ENCODE measurements around the gene RAI14.
A peak's percentile ranks its signal among the peaks of the same experiment; 100 is the strongest.

Gene RAI14

DNA sequence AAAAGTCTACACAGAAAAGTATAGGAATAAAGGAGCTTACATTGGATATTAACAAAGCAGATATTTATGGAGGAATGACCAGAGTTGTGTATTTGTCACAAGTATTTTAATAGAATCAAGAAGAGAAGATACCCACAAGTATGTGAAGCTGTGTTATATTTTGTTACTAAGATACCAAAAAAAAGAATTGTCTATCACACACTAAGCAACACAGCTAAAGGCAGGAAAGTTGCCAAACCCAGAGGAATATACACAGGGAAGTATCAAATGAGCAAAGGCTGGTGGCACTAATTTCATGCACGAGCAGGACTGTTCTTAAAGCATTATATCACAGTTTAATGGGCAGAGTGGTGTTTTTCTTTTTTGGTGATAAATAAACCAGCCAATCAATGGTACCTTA lies 30.9 kb upstream of the RAI14 start:
- Histone ChIP-seq H3K4me1 (ENCODE audit: control insufficient read depth in 1 of 2, insufficient read depth in 2 of 2, low read length in 2 of 2) (peaks cover 0 to 4% of the 10 kb centered on the region in 2 experiments), H3K18ac (ENCODE audit: low read length) (no peak overlapping the region)

GRCh38 chr5:34626036-34626435 lies 30.1 kb upstream of the RAI14 start:
- Histone ChIP-seq H3K79me1 (ENCODE audit: low read length) (peaks cover 5% of the 10 kb centered on the region), H3K4me2 (ENCODE audit: low read length) (no peak overlapping the region), H3K14ac (ENCODE audit: low read length) (no peak overlapping the region), H4K91ac (ENCODE audit: low read depth, low read length) (no peak overlapping the region), H3K4ac (ENCODE audit: low read depth, low read length) (no peak overlapping the region), H2BK12ac (ENCODE audit: low read length) (no peak overlapping the region), H3K27me3 (ENCODE audit: insufficient read depth, low read length) (no peaks in the 10 kb centered on the region), H4K8ac (ENCODE audit: low read depth, low read length) (no peak overlapping the region), H3K36me3 (ENCODE audit: control insufficient read depth in 1 of 2, insufficient read depth in 2 of 2, low read length in 2 of 2) (no peaks in the 10 kb centered on the region), H3K27ac (ENCODE audit: low read depth, low read length) (no peak overlapping the region), H4K12ac (ENCODE audit: low read depth, low read length) (no peak overlapping the region), H3K23ac (ENCODE audit: low read length) (no peak overlapping the region), H2AFZ (ENCODE audit: insufficient read depth, low read length, poor library complexity) (no peak overlapping the region), H3K9ac (ENCODE audit: low read length) (no peak overlapping the region), H2BK5ac (ENCODE audit: low read depth, low read length, poor library complexity) (no peak overlapping the region), H3K18ac (ENCODE audit: low read length) (no peak overlapping the region), H3K9me3 (ENCODE audit: insufficient read depth, low read depth, low read length) (no peaks in the 10 kb centered on the region), H3K4me1 (ENCODE audit: control insufficient read depth in 1 of 2, insufficient read depth in 2 of 2, low read length in 2 of 2) (peaks cover 0 to 4% of the 10 kb centered on the region in 2 experiments), H3K79me2 (ENCODE audit: control insufficient read depth, insufficient read depth, low read length, poor library complexity) (no peaks in the 10 kb centered on the region), H3K4me3 (ENCODE audit: low read depth, low read length) (no peak overlapping the region), H2AK5ac (ENCODE audit: low read length) (no peak overlapping the region), H2BK120ac (ENCODE audit: insufficient read depth, low read length, poor library complexity) (no peak overlapping the region)
- DNase-seq = peak; percentile 86 to 95
- WGBS (ENCODE audit: extremely low coverage, insufficient coverage, insufficient read length) = no CpG with 5 or more reads among the region's 6 CpGs

More for the DNA sequence above, 30.9 kb upstream of the RAI14 start:
- no peak for DNase-seq
- no CpG with 5 or more reads among the region's 1 CpG for WGBS (ENCODE audit: extremely low coverage, insufficient coverage, insufficient read length)
- no peak overlapping the region for H2AK5ac ChIP-seq (ENCODE audit: low read length)
- H4K91ac ChIP-seq (ENCODE audit: low read depth, low read length) = no peak overlapping the region
- H2AFZ ChIP-seq (ENCODE audit: insufficient read depth, low read length, poor library complexity) = no peak overlapping the region
- H3K27ac ChIP-seq (ENCODE audit: low read depth, low read length) = no peak overlapping the region
- H3K9ac ChIP-seq (ENCODE audit: low read length) = no peak overlapping the region
- H3K79me1 ChIP-seq (ENCODE audit: low read length) = peaks cover 5% of the 10 kb centered on the region
- no peak overlapping the region for H2BK120ac ChIP-seq (ENCODE audit: insufficient read depth, low read length, poor library complexity)
- no peak overlapping the region for H4K12ac ChIP-seq (ENCODE audit: low read depth, low read length)
- no peak overlapping the region for H4K8ac ChIP-seq (ENCODE audit: low read depth, low read length)
- H3K4me2 ChIP-seq (ENCODE audit: low read length) = no peak overlapping the region
- H3K9me3 ChIP-seq (ENCODE audit: insufficient read depth, low read depth, low read length) = no peaks in the 10 kb centered on the region
- H3K23ac ChIP-seq (ENCODE audit: low read length) = no peak overlapping the region
- H2BK12ac ChIP-seq (ENCODE audit: low read length) = no peak overlapping the region
- H2BK5ac ChIP-seq (ENCODE audit: low read depth, low read length, poor library complexity) = no peak overlapping the region
- H3K4me3 ChIP-seq (ENCODE audit: low read depth, low read length) = no peak overlapping the region
- H3K79me2 ChIP-seq (ENCODE audit: control insufficient read depth, insufficient read depth, low read length, poor library complexity) = no peaks in the 10 kb centered on the region
- H3K27me3 ChIP-seq (ENCODE audit: insufficient read depth, low read length) = no peaks in the 10 kb centered on the region
- H3K4ac ChIP-seq (ENCODE audit: low read depth, low read length) = no peak overlapping the region
- no peaks in the 10 kb centered on the region for H3K36me3 ChIP-seq (ENCODE audit: control insufficient read depth in 1 of 2, insufficient read depth in 2 of 2, low read length in 2 of 2)
- no peak overlapping the region for H3K14ac ChIP-seq (ENCODE audit: low read length)

DNA sequence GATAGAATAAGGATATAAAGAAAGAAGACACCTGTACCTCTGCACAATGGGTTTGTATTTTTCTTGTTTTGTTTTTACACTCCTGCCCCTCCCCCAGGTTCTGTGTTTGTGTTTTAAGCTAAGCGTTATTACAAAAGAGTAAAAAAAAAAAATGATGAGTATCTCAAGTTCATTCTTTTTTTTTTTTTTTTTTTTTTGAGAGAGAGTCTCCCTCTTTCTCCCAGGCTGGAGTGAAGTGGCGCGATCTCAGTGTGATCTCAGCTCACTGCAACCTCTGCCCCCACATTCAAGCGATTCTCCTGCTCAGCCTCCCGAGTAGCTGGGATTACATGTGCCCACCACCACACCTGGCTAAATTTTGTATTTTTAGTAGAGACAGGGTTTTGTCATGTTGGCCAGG lies 29.4 kb upstream of the RAI14 start:
- Histone ChIP-seq H4K12ac (ENCODE audit: low read depth, low read length) (no peak overlapping the region), H3K4me3 (ENCODE audit: low read depth, low read length) (no peak overlapping the region), H3K4me2 (ENCODE audit: low read length) (no peak overlapping the region), H3K18ac (ENCODE audit: low read length) (no peak overlapping the region), H3K9me3 (ENCODE audit: insufficient read depth, low read depth, low read length) (no peaks in the 10 kb centered on the region), H2BK120ac (ENCODE audit: insufficient read depth, low read length, poor library complexity) (no peak overlapping the region), H3K4me1 (ENCODE audit: control insufficient read depth in 1 of 2, insufficient read depth in 2 of 2, low read length in 2 of 2) (peaks cover 0 to 4% of the 10 kb centered on the region in 2 experiments), H2AFZ (ENCODE audit: insufficient read depth, low read length, poor library complexity) (no peak overlapping the region), H3K23ac (ENCODE audit: low read length) (no peak overlapping the region), H3K27ac (ENCODE audit: low read depth, low read length) (no peak overlapping the region), H3K4ac (ENCODE audit: low read depth, low read length) (no peak overlapping the region), H4K8ac (ENCODE audit: low read depth, low read length) (no peak overlapping the region), H2BK12ac (ENCODE audit: low read length) (no peak overlapping the region), H2BK5ac (ENCODE audit: low read depth, low read length, poor library complexity) (no peak overlapping the region), H4K91ac (ENCODE audit: low read depth, low read length) (no peak overlapping the region), H3K79me1 (ENCODE audit: low read length) (peaks cover 5% of the 10 kb centered on the region), H2AK5ac (ENCODE audit: low read length) (no peak overlapping the region), H3K79me2 (ENCODE audit: control insufficient read depth, insufficient read depth, low read length, poor library complexity) (no peaks in the 10 kb centered on the region), H3K27me3 (ENCODE audit: insufficient read depth, low read length) (no peaks in the 10 kb centered on the region), H3K36me3 (ENCODE audit: control insufficient read depth in 1 of 2, insufficient read depth in 2 of 2, low read length in 2 of 2) (no peaks in the 10 kb centered on the region), H3K9ac (ENCODE audit: low read length) (no peak overlapping the region), H3K14ac (ENCODE audit: low read length) (no peak overlapping the region)
- no CpG with 5 or more reads among the region's 5 CpGs for WGBS (ENCODE audit: extremely low coverage, insufficient coverage, insufficient read length)
- DNase-seq = no peak

- no peaks in the 10 kb centered on the region for H3K9me3 ChIP-seq (ENCODE audit: insufficient read depth, low read depth, low read length)
- H4K12ac ChIP-seq (ENCODE audit: low read depth, low read length) = no peak overlapping the region
- no peak overlapping the region for H3K27ac ChIP-seq (ENCODE audit: low read depth, low read length)
- no peak overlapping the region for H3K4ac ChIP-seq (ENCODE audit: low read depth, low read length)
- H3K79me1 ChIP-seq (ENCODE audit: low read length) = peaks cover 5% of the 10 kb centered on the region
- H2AK5ac ChIP-seq (ENCODE audit: low read length) = no peak overlapping the region
- no peak overlapping the region for H3K4me3 ChIP-seq (ENCODE audit: low read depth, low read length)
- no peak overlapping the region for H2BK5ac ChIP-seq (ENCODE audit: low read depth, low read length, poor library complexity)
- H3K14ac ChIP-seq (ENCODE audit: low read length) = no peak overlapping the region
- H3K27me3 ChIP-seq (ENCODE audit: insufficient read depth, low read length) = no peaks in the 10 kb centered on the region
- H2BK12ac ChIP-seq (ENCODE audit: low read length) = no peak overlapping the region
- peak in 1 of 2 donors; percentile 27 for DNase-seq
- no peak overlapping the region for H3K18ac ChIP-seq (ENCODE audit: low read length)
- H3K36me3 ChIP-seq (ENCODE audit: control insufficient read depth in 1 of 2, insufficient read depth in 2 of 2, low read length in 2 of 2) = no peaks in the 10 kb centered on the region
- no peaks in the 10 kb centered on the region for H3K79me2 ChIP-seq (ENCODE audit: control insufficient read depth, insufficient read depth, low read length, poor library complexity)
- H2AFZ ChIP-seq (ENCODE audit: insufficient read depth, low read length, poor library complexity) = no peak overlapping the region
- no peak overlapping the region for H4K91ac ChIP-seq (ENCODE audit: low read depth, low read length)
- peaks cover 0 to 4% of the 10 kb centered on the region in 2 experiments for H3K4me1 ChIP-seq (ENCODE audit: control insufficient read depth in 1 of 2, insufficient read depth in 2 of 2, low read length in 2 of 2)
- no peak overlapping the region for H4K8ac ChIP-seq (ENCODE audit: low read depth, low read length)
- no CpG with 5 or more reads among the region's 1 CpG for WGBS (ENCODE audit: extremely low coverage, insufficient coverage, insufficient read length)
- no peak overlapping the region for H3K9ac ChIP-seq (ENCODE audit: low read length)
- no peak overlapping the region for H3K4me2 ChIP-seq (ENCODE audit: low read length)
- H3K23ac ChIP-seq (ENCODE audit: low read length) = no peak overlapping the region
- H2BK120ac ChIP-seq (ENCODE audit: insufficient read depth, low read length, poor library complexity) = no peak overlapping the region
These were observed 28.3 kb upstream of the RAI14 start for GRCh38 chr5:34627794-34628193.

Data from trophoblast cell (in vitro differentiated cells and primary cell).